ENCODE measurements around the gene MRPL47.

MRPL47 gene

GRCh38 chr3:179613807-179614206, 9.4 kb upstream of the MRPL47 start (continued):
- TF ChIP-seq OSR1 (CRISPR knock-in tag; IDR thresholded peaks at IDR 0.05) (no peak), ARNTL (CRISPR knock-in tag; IDR thresholded peaks at IDR 0.05; ENCODE audit: borderline replicate concordance, low read depth) (no peak), RARB (CRISPR knock-in tag; IDR thresholded peaks at IDR 0.05) (no peak), ZFP3 (CRISPR knock-in tag; IDR thresholded peaks at IDR 0.05) (no peak), CREB5 (CRISPR knock-in tag; IDR thresholded peaks at IDR 0.05; ENCODE audit: low read depth) (peak; percentile 88), ESRRG (CRISPR knock-in tag; IDR thresholded peaks at IDR 0.05) (0 out of 2 replicates have a peak, but pooled peaks have one; percentile 43)

GRCh38 chr3:179610066-179610465, 5.6 kb upstream of the MRPL47 start:
- no peak for ATAC-seq
- no peak for TF ChIP-seq TCF4 (CRISPR knock-in tag; IDR thresholded peaks at IDR 0.05; ENCODE audit: borderline replicate concordance)
- no peak for TF ChIP-seq OSR1 (CRISPR knock-in tag; IDR thresholded peaks at IDR 0.05)
- no peak for TF ChIP-seq SNAI2 (CRISPR knock-in tag; IDR thresholded peaks at IDR 0.05)
- TF ChIP-seq POU6F1 (CRISPR knock-in tag; IDR thresholded peaks at IDR 0.05; ENCODE audit: borderline replicate concordance, low read depth), result no peak
- TF ChIP-seq RARB (CRISPR knock-in tag; IDR thresholded peaks at IDR 0.05), result no peak
- TF ChIP-seq ZFP30 (CRISPR knock-in tag; IDR thresholded peaks at IDR 0.05), result no peak
- TF ChIP-seq PATZ1 (CRISPR knock-in tag; IDR thresholded peaks at IDR 0.05; ENCODE audit: borderline replicate concordance), result no peak
- no peak for TF ChIP-seq ZNF8 (CRISPR knock-in tag; IDR thresholded peaks at IDR 0.05)
- no peak for TF ChIP-seq TSHZ2 (CRISPR knock-in tag; IDR thresholded peaks at IDR 0.05)

- TF ChIP-seq BACH2 (CRISPR knock-in tag; IDR thresholded peaks at IDR 0.05; ENCODE audit: borderline replicate concordance), result no peak
- no peak for TF ChIP-seq ZNF70 (CRISPR knock-in tag; IDR thresholded peaks at IDR 0.05)
- no peak for TF ChIP-seq TSHZ2 (CRISPR knock-in tag; IDR thresholded peaks at IDR 0.05)
- TF ChIP-seq OSR1 (CRISPR knock-in tag; IDR thresholded peaks at IDR 0.05), result no peak
- no peak for TF ChIP-seq PATZ1 (CRISPR knock-in tag; IDR thresholded peaks at IDR 0.05; ENCODE audit: borderline replicate concordance)
- no peak for TF ChIP-seq ESRRG (CRISPR knock-in tag; IDR thresholded peaks at IDR 0.05)
- TF ChIP-seq GLIS3 (CRISPR knock-in tag; IDR thresholded peaks at IDR 0.05), result no peak
- TF ChIP-seq ZFP30 (CRISPR knock-in tag; IDR thresholded peaks at IDR 0.05), result no peak
- no peak for TF ChIP-seq ZC3H10 (CRISPR knock-in tag; IDR thresholded peaks at IDR 0.05)
- no peak for TF ChIP-seq TCF4 (CRISPR knock-in tag; IDR thresholded peaks at IDR 0.05; ENCODE audit: borderline replicate concordance)
- no peak for TF ChIP-seq POU6F1 (CRISPR knock-in tag; IDR thresholded peaks at IDR 0.05; ENCODE audit: borderline replicate concordance, low read depth)
- TF ChIP-seq RARB (CRISPR knock-in tag; IDR thresholded peaks at IDR 0.05), result no peak
- ATAC-seq, result no peak
Observed at GRCh38 chr3:179608931-179609720, 4.7 kb upstream of the MRPL47 start.
